Middle frontal gyrus (tissue), 1 donor: Measurements from ENCODE around the gene PRPF6.
"Not testable (repeated sequence)": the region's sequence is repeated elsewhere in the genome, so short reads cannot be mapped to it uniquely, and the experiment has no call there.

Experiments used
- DNase-seq: peaks from one replicate; pipeline ENCODE4 v3.0.0-alpha.2; 2015; ENCODE audit warnings: low spot score; ENCODE audit errors: extremely low spot score

PRPF6 gene

GRCh38 chr20:64009811-64010387 lies 29.0 kb downstream of the PRPF6 start:
- DNase-seq, result no peak

GRCh38 chr20:64010711-64011237 lies 29.8 kb downstream of the PRPF6 start:
- DNase-seq, result no peak

GRCh38 chr20:64011366-64011779 lies 30.4 kb downstream of the PRPF6 start:
- DNase-seq, result no peak

GRCh38 chr20:64012385-64013154 lies 31.6 kb downstream of the PRPF6 start:
- DNase-seq, result not testable (repeated sequence)

GRCh38 chr20:64015635-64016034 lies 34.7 kb downstream of the PRPF6 start:
- no peak for DNase-seq

- no peak for DNase-seq
Measured at GRCh38 chr20:64021124-64021975, 40.4 kb downstream of the PRPF6 start.

GRCh38 chr20:64022671-64023360 lies 41.9 kb downstream of the PRPF6 start:
- no peak for DNase-seq

GRCh38 chr20:64023361-64024140 lies 42.6 kb downstream of the PRPF6 start:
- no peak for DNase-seq

GRCh38 chr20:64024141-64024990 lies 43.4 kb downstream of the PRPF6 start:
- DNase-seq, result no peak

- no peak for DNase-seq
Measured at GRCh38 chr20:64025101-64025825, 44.3 kb downstream of the PRPF6 start.

GRCh38 chr20:64025826-64026412 lies 45.0 kb downstream of the PRPF6 start:
- no peak for DNase-seq

GRCh38 chr20:64027981-64028685 lies 47.2 kb downstream of the PRPF6 start:
- DNase-seq, result no peak

GRCh38 chr20:64029293-64030117 lies 48.6 kb downstream of the PRPF6 start:
- DNase-seq, result no peak

- DNase-seq, result no peak
Measured at GRCh38 chr20:64030371-64031134, 49.6 kb downstream of the PRPF6 start.

GRCh38 chr20:64031822-64032314 lies 50.9 kb downstream of the PRPF6 start:
- no peak for DNase-seq
